Fibroblast of skin of back (primary cell): Measurements from ENCODE around the gene BAIAP2.

Source experiments
- DNase-seq: peaks from one replicate; pipeline ENCODE4 v3.0.0-alpha.2; 2013

The BAIAP2 gene

GRCh38 chr17:81091774-81092517 lies 57.0 kb downstream of the BAIAP2 start:
- no peak for DNase-seq

GRCh38 chr17:81092518-81093095 lies 57.7 kb downstream of the BAIAP2 start:
- DNase-seq: no peak

DNA sequence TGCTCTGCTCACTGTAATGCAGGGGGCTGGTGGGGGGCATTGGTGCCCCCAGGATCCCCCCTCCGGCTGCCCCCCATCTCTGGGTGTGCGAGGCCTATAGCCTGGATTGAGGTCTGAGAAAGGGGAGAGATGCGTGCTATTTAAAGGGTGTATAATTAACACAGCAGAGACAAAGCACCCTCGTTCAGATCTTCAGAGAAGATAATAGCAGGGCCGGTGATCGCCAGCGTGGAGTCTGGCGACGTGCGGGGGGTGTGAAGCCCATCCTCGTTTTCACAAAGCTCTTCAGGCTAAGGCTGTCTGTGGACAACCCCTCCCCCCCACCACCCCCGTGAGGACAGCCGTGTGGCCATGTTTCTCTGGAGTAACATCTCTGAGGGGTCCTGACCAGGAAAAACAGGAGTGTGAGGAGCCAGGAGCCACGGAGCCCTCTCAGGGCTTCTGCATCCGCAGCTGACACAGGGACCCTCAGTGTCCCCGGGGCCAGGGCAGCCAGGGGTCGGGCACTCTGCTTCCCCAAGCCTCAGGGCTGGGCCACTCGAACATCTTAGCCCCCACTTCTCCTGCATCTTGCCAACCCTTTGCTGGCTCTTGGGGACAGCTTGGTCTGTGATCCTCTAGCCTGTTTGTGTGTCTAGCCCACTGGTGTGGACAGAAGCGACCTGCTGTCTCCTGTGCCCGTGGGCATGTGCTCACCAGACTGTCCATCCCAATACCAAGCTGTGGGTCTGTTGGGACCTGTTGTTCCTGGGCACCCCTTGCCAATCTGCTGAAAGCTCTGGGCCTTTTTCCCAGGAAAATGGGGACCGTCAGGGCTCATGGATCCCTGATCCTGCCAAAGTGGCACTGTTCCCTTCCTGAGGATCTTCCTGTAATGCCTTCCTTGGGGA lies 58.9 kb downstream of the BAIAP2 start:
- no peak for DNase-seq

DNA sequence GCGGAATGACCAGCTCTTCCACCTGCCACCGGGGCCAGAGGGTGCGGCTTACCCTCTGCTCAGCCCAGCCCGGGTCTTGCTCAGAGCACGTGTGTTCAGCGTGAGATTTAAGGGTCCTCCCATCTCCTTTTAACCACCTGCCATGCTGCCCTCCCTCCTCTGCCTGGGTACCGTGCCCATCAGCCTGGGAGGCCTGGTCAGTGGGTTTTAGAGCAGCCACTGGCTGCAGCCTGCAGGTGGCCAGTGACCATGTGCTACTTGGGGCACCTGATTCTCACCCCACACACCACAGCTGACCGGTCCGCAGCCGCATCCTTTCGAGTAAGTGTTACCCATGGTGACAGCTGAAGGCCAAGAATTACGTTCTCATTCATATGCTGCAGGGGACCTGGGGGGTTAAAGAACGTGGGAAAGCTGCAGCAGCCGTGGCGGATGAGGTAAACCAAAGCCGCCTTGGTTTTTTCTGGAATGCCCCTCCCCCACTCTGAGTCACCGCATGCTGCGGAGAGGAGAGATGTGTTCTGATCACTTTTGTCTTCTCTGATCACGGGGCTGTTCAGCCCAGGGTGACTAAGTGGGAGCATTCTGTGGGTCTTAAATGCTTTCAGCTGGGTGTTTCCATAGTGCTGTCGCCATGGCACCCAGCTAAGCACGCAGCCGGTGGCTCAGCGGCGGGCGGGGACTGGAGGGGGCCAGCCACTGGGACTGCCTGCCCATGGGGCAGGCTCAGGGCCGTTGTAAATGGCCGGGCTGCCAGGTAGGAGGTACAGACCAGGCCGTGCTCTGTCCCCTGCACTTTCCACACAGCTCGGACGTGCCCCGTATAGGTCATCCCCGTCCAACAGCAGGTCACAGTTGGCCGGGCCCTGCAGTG lies 59.8 kb downstream of the BAIAP2 start:
- peak; percentile 100 for DNase-seq

DNA sequence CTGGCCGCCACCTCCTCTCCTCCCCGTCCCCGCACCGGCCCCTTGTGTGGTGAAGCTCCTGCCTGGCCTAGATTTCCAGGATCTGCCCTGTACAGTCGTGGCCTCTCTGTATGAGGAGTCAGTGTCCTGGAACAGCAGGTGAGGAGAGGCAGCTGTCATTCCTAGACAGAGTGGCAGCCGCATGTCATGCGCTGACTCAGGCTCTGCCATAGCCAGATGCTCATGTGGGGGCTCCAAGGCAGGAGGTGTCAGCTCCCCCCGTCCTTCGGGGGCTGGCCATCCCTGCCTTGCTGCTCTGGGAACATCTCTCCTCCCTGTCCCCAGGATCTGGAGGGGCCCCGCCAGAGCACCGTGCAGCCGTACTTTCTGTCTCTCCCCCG lies 60.4 kb downstream of the BAIAP2 start:
- no peak for DNase-seq

GRCh38 chr17:81096741-81097133 lies 61.8 kb downstream of the BAIAP2 start:
- DNase-seq: no peak

DNA sequence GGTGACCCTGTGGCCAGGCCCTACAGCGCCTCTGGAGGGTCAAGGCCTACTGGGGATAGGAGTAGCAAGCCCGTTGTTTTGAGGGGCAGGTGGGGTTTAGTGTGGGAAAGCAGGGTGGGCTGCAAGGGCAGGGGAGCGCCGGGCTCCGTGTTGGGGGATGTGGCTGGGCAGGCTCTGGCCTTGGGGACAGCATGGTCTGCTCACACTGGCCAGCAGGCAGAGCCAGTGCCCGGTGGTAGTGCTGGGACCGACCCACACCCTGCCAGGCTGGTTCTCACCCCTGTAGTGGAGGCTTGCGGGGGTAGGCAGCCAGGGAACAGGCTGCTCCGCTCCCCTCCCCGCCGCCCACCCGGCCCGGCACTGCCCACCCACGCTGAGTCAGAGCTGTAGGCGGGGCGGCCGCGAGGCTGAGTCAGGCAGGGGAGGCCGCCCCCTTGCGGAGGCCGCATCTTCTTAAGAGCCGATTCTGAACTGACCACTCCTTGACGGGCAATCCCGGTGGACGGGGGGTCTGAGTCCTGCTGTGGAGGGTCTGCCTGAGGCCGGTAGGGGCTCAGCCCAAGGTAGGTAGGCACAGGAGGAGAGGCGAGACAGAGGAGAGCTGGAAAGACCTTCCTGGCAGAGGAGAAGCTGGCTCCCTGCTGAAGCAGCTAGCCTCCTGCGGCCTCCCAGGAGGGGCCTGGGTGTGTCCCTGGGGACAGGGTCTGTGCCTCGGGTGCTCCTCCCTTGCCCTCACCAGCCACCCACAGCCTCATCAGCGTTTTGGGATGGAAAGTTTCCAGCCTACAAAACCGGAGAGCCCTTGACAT lies 62.4 kb downstream of the BAIAP2 start:
- peak; percentile 82 for DNase-seq

DNA sequence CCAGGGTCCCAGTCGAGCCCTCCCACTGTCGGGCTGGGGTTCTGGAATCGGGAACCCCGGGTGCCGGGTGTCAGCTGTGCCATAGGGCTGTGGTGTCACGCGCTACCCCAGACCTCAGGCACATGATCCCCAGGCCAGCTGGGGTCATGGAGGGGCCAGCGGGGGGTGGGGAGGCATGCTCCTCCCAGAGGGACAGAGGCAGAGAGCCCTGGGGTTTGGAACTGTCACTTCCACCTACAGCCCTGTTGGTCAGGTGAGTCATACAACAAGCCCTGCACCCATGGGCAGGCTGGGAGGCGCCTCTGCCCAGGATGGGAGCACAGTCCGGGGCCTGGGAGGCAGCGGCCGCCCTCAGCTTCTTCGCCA lies 63.0 kb downstream of the BAIAP2 start:
- DNase-seq: peak; percentile 52

GRCh38 chr17:81099888-81100287 lies 64.9 kb downstream of the BAIAP2 start:
- no peak for DNase-seq

DNA sequence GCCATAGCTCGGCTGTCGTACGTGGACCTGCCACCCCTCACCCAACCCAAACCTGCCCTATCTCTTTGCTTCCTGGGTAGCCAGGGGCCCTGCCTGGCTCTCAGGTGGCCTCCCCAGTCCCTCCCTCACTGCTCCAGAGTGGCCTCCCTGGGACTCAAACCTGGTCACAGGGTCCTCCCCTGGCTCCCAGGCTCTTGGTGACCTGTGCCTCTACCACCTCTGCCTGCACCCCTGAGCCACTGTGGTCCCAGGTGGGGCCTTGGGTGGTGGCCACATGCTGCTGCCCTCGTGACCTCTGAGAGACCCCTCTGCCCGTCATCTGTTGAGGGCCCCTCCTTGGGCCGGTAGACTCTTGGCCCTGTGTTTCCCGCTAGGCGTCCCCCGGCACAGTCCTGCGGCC lies 65.7 kb downstream of the BAIAP2 start:
- no peak for DNase-seq

DNA sequence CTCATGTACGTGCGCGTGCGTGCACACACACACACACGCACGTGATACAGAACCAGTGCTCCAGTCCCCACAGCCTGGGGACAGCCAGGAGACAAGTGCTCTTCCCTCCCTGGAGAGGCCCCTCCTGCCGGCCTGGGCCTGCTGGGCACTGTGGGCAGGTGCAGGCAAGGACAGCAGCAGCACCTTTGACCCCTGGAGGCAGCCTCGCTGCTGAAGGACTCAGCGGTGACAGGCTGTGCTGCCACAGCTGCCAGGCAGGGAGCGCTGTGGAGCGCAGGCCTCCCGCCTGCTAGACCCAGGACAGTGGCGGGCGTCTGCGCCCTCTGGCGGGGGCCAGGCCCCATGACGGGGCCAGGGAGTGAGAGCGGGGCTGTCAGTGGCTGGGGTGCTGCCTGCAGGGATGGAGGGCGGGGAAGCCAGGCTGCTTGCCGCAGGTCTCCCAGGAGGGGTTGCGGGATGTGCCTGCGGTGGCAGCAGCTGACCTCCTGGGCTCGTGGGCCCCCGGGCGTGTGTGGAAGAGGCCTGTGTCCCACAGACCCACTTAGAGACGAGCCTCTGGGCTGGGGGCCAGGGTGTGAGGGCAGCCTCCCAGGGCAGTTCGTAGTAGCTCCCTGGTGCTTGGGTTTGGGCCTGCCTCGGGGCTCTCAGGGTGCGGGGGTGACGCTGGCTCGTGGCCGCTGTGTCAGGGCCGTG lies 66.8 kb downstream of the BAIAP2 start:
- DNase-seq: peak; percentile 68

- DNase-seq: no peak
Measured at GRCh38 chr17:81102352-81102751, 67.4 kb downstream of the BAIAP2 start.

- DNase-seq: no peak
Measured at GRCh38 chr17:81102869-81103268, 67.9 kb downstream of the BAIAP2 start.

DNA sequence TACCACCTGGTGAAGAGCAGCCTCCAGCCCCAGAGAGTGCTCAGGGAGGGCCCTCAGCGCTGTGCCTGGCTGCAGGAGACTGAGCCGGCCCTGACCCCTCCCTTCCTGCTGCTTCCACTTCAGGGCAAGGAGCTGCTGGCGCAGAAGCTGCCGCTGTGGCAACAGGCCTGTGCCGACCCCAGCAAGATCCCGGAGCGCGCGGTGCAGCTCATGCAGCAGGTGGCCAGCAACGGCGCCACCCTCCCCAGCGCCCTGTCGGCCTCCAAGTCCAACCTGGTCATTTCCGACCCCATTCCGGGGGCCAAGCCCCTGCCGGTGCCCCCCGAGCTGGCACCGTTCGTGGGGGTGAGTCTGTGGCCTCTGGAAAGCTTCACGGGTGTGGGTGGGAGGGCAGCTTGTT lies 68.4 kb downstream of the BAIAP2 start:
- no peak for DNase-seq

- no peak for DNase-seq
Measured at GRCh38 chr17:81106716-81107115, 71.8 kb downstream of the BAIAP2 start.

DNA sequence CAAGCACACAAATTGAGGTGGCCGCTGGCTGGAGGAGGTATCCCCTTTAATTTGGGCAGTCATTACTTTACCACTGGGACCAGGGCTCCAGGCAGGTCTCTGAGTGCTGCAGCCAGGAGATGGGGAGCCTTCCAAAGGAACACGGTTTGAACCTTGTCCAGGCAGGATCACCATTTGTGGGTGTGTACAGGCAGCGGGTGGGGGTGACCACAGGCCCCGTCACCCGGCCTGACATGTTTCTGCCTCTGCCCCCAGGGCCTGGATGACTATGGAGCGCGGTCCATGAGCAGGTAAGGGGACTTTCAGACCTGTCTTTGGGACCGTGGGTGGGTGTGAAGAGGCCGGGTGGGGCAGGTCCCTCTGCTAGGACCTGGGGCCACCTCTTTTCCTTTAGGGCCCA lies 73.3 kb downstream of the BAIAP2 start:
- no peak for DNase-seq

GRCh38 chr17:81109957-81110356 lies 75.0 kb downstream of the BAIAP2 start:
- no peak for DNase-seq

GRCh38 chr17:81110488-81111040 lies 75.6 kb downstream of the BAIAP2 start:
- DNase-seq: no peak

- DNase-seq: no peak
Measured at GRCh38 chr17:81111066-81111465, 76.1 kb downstream of the BAIAP2 start.

- no peak for DNase-seq
Measured at GRCh38 chr17:81112450-81112849, 77.5 kb downstream of the BAIAP2 start.
